ENCODE measurements around the gene NCAM2. TPM values are rescaled to one million over a fixed set of nuclear protein-coding genes. Genes with fewer than 3 reads are reported as not detected.

Gene NCAM2
- total and polyA plus RNA-seq, 2 of the 4 experiments (the other 2 are of a cell fraction), result 2.7 to 5.0 TPM

DNA sequence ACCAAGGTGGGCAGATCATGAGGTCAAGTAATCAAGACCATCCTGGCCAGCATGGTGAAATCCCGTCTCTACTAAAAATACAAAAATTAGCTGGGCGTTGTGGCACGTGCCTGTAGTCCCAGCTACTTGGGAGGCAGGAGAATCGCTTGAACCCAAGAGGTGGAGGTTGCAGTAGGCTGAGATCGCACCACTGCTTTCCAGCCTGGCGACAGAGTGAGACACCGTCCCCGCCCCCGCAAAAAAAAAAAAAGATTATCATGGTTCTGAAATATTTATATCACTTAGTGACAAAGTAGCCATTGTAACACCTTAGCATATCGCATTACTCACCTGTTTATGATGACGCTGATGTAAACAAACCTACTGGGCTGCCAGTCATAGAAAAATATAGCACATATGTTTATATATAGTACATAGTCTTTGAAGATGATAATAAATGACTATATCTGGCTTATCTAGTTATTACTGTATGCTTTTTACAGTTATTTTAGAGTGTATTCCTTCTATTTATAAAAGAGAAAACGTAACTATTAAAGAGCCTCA, 160.2 kb downstream of the NCAM2 start:
- DNase-seq, result no peak
- CTCF ChIA-PET, result no interaction called here
- Histone ChIP-seq H3K9me3 (ENCODE audit: control insufficient read depth, insufficient read depth, low read length) (no peaks in the 10 kb centered on the region), H3K4me1 (ENCODE audit: control insufficient read depth, insufficient read depth, low read length) (0 out of 2 replicates have a peak, but pooled peaks cover 1% of the 10 kb centered on the region), H4K8ac (ENCODE audit: low read depth in 2 of 2, low read length in 2 of 2) (no peak overlapping the region), H2BK120ac (ENCODE audit: low read depth, low read length) (no peak overlapping the region), H3K4me3 (ENCODE audit: insufficient read depth, low read depth, low read length) (no peak overlapping the region), H3K9me1 (ENCODE audit: insufficient read depth, low read length) (no peaks in the 10 kb centered on the region), H4K91ac (ENCODE audit: insufficient read depth, low read depth, low read length) (no peak overlapping the region), H3K27me3 (ENCODE audit: control insufficient read depth, insufficient read depth, low read length) (no peaks in the 10 kb centered on the region), H3K4me2 (ENCODE audit: low read depth, low read length) (no peak overlapping the region), H3K14ac (replicated peaks; ENCODE audit: low read depth, low read length) (no peak overlapping the region), H3K18ac (ENCODE audit: low read depth, low read length) (no peak overlapping the region), H3K79me1 (ENCODE audit: low read depth in 1 of 2, low read length in 2 of 2) (no peaks in the 10 kb centered on the region), H3K36me3 (ENCODE audit: control insufficient read depth, insufficient read depth, low read length) (no peaks in the 10 kb centered on the region), H2AK5ac (ENCODE audit: low read depth, low read length) (no peak overlapping the region), H2BK5ac (ENCODE audit: low read depth, low read length, poor library complexity, severe bottlenecking) (no peak overlapping the region), H3K4ac (ENCODE audit: low read depth, low read length) (no peak overlapping the region), H4K20me1 (ENCODE audit: insufficient read depth, low read length) (no peaks in the 10 kb centered on the region), H2AFZ (replicated peaks; ENCODE audit: low read length, poor library complexity) (no peak overlapping the region), H2BK20ac (ENCODE audit: low read depth, low read length) (no peak overlapping the region), H3K9ac (ENCODE audit: low read depth, low read length) (no peak overlapping the region), H2BK15ac (ENCODE audit: low read depth, low read length) (no peak overlapping the region), H4K5ac (ENCODE audit: low read depth, low read length) (no peak overlapping the region), H2AK9ac (replicated peaks; ENCODE audit: low read depth, low read length, poor library complexity) (no peak overlapping the region), H3K56ac (ENCODE audit: extremely low read depth, insufficient read depth, low read length) (no peak overlapping the region), H3K27ac (ENCODE audit: insufficient read depth, low read length) (no peak overlapping the region), H3K23ac (ENCODE audit: low read depth, low read length) (no peak overlapping the region)
- POLR2A ChIA-PET (ENCODE audit: unreplicated experiment), result no interaction called here
- WGBS, 2 experiments (ENCODE audit: extremely low coverage in 2 of 2, insufficient read length in 1 of 2), result 93% methylated on average over 3 of the region's 12 CpGs; no CpG with 5 or more reads in 1 of the 2 experiments
- dilution Hi-C loops (cut with HindIII; ENCODE audit: low sequenced_read_pairs, unreplicated experiment) (no loop called here), in situ Hi-C loops (cut with MboI; ENCODE audit: low sequenced_read_pairs) (loop anchor here (25.0 kb wide), 1 partner anchor 204 kb away; no protein-coding TSS in a partner anchor), intact Hi-C loops (cut with micrococcal nuclease) (no loop called here)
- TF ChIP-seq BHLHE40 (IDR thresholded peaks at IDR 0.05; ENCODE audit: low read depth, low read length) (no peak), POLR2A (IDR thresholded peaks at IDR 0.05; ENCODE audit: low read depth, low read length) (no peak), CHD1 (IDR thresholded peaks at IDR 0.05; ENCODE audit: low read depth, low read length) (no peak), RFX5 (IDR thresholded peaks at IDR 0.05; ENCODE audit: low read depth, low read length) (no peak), MXI1 (IDR thresholded peaks at IDR 0.05; ENCODE audit: borderline replicate concordance, low read depth, low read length) (no peak), NFE2L2 (IDR thresholded peaks at IDR 0.05; ENCODE audit: low read depth, low read length) (no peak), RCOR1 (IDR thresholded peaks at IDR 0.05; ENCODE audit: insufficient replicate concordance, low read length) (no peak), SMC3 (IDR thresholded peaks at IDR 0.05; ENCODE audit: low read depth, low read length) (no peak), MAFK (IDR thresholded peaks at IDR 0.05; ENCODE audit: low read depth, low read length) (no peak), RAD21 (IDR thresholded peaks at IDR 0.05; ENCODE audit: low read length) (no peak)
- TF ChIP-seq, protein P1, sequence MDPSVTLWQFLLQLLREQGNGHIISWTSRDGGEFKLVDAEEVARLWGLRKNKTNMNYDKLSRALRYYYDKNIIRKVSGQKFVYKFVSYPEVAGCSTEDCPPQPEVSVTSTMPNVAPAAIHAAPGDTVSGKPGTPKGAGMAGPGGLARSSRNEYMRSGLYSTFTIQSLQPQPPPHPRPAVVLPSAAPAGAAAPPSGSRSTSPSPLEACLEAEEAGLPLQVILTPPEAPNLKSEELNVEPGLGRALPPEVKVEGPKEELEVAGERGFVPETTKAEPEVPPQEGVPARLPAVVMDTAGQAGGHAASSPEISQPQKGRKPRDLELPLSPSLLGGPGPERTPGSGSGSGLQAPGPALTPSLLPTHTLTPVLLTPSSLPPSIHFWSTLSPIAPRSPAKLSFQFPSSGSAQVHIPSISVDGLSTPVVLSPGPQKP (IDR thresholded peaks at IDR 0.05; ENCODE audit: borderline replicate concordance, low read depth, low read length), result no peak
- TF ChIP-seq, protein P2, sequence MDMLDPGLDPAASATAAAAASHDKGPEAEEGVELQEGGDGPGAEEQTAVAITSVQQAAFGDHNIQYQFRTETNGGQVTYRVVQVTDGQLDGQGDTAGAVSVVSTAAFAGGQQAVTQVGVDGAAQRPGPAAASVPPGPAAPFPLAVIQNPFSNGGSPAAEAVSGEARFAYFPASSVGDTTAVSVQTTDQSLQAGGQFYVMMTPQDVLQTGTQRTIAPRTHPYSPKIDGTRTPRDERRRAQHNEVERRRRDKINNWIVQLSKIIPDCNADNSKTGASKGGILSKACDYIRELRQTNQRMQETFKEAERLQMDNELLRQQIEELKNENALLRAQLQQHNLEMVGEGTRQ (IDR thresholded peaks at IDR 0.05; ENCODE audit: low read depth, low read length), result no peak
- BruUV-seq (replicated peaks), result no TSS peak
- no peak for ATAC-seq (ENCODE audit: low read depth)
